ENCODE results near the gene GASK1A. TPM values are rescaled to one million over a fixed set of nuclear protein-coding genes. Genes with fewer than 3 reads are reported as not detected.
"Not testable (repeated sequence)": the region's sequence is repeated elsewhere in the genome, so short reads cannot be mapped to it uniquely, and the experiment has no call there.

Gene GASK1A
- polyA plus RNA-seq, 2 donors: 0.71 to 1.1 TPM

- WGBS, 2 donors: 63 to 72% methylated on average over 5 of the region's 5 CpGs
- Histone ChIP-seq H3K4me3 (ENCODE audit: low read depth in 1 of 2, low read length in 2 of 2) (no peak overlapping the region), H3K27me3 (ENCODE audit: control insufficient read depth in 1 of 2, insufficient read depth in 2 of 2, low read length in 2 of 2) (no peaks in the 10 kb centered on the region), H3K9me3 (ENCODE audit: control insufficient read depth in 2 of 2, insufficient read depth in 1 of 2, low read depth in 1 of 2, low read length in 1 of 2) (no peaks in the 10 kb centered on the region), H3K36me3 (ENCODE audit: control insufficient read depth in 2 of 2, insufficient read depth in 2 of 2, low read length in 1 of 2) (no peaks in the 10 kb centered on the region), H3K4me1 (ENCODE audit: control insufficient read depth in 2 of 2, insufficient read depth in 2 of 2, low read length in 1 of 2) (no peaks in the 10 kb centered on the region), H3K27ac (ENCODE audit: low read depth in 2 of 2, low read length in 1 of 2) (no peak overlapping the region)
These were observed 18.8 kb upstream of the GASK1A start for GRCh38 chr3:42960282-42960681.

GRCh38 chr3:42960786-42961185 lies 18.3 kb upstream of the GASK1A start:
- Histone ChIP-seq H3K4me3 (ENCODE audit: low read depth in 1 of 2, low read length in 2 of 2) (no peak overlapping the region), H3K27ac (ENCODE audit: low read depth in 2 of 2, low read length in 1 of 2) (no peak overlapping the region), H3K9me3 (ENCODE audit: control insufficient read depth in 2 of 2, insufficient read depth in 1 of 2, low read depth in 1 of 2, low read length in 1 of 2) (no peaks in the 10 kb centered on the region), H3K36me3 (ENCODE audit: control insufficient read depth in 2 of 2, insufficient read depth in 2 of 2, low read length in 1 of 2) (no peaks in the 10 kb centered on the region), H3K4me1 (ENCODE audit: control insufficient read depth in 2 of 2, insufficient read depth in 2 of 2, low read length in 1 of 2) (no peaks in the 10 kb centered on the region), H3K27me3 (ENCODE audit: control insufficient read depth in 1 of 2, insufficient read depth in 2 of 2, low read length in 2 of 2) (no peaks in the 10 kb centered on the region)
- 91 to 96% methylated on average over 1 of the region's 1 CpG for WGBS, 2 donors

DNA sequence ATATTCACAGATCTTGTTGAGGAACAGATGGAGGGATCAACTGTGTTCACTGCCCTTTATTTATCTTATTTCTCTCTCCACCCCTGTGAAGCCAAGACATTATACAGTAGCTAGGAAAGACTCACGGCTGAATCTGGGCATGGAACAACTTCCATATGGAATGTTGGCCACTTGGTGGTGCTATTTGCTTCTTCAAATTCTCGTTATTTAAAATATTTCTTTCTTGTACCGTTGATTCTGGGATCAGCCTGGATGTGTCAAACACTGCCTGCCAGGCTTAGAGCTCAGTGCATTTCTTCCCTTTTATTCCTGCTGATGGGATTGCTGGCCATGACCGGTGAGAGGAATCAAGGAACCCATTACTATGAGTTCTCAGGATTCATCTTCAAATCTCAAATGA lies 17.5 kb upstream of the GASK1A start:
- WGBS, 2 donors: 2 to 3% methylated on average over 4 of the region's 4 CpGs
- Histone ChIP-seq H3K4me1 (ENCODE audit: control insufficient read depth in 2 of 2, insufficient read depth in 2 of 2, low read length in 1 of 2) (no peaks in the 10 kb centered on the region), H3K36me3 (ENCODE audit: control insufficient read depth in 2 of 2, insufficient read depth in 2 of 2, low read length in 1 of 2) (no peaks in the 10 kb centered on the region), H3K27me3 (ENCODE audit: control insufficient read depth in 1 of 2, insufficient read depth in 2 of 2, low read length in 2 of 2) (no peaks in the 10 kb centered on the region), H3K9me3 (ENCODE audit: control insufficient read depth in 2 of 2, insufficient read depth in 1 of 2, low read depth in 1 of 2, low read length in 1 of 2) (no peaks in the 10 kb centered on the region), H3K27ac (ENCODE audit: low read depth in 2 of 2, low read length in 1 of 2) (no peak overlapping the region), H3K4me3 (ENCODE audit: low read depth in 1 of 2, low read length in 2 of 2) (no peak overlapping the region)

DNA sequence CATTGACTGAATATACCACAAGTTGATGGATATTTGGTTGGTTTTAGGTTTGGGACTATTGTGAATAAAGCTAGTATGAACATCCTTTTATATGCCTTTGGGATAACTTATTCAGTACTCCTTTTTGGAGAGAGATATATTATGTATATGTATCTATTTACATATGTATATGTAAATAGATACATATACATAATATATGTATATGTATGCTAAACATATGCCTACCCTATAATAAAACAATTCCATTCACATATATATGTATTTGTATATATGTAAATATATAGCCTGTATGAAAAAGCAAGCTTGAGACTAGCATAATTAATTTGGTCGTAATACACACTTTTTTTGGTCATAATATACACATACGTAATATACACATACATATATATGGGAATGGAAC lies 15.8 kb upstream of the GASK1A start:
- Histone ChIP-seq H3K27me3 (ENCODE audit: control insufficient read depth in 1 of 2, insufficient read depth in 2 of 2, low read length in 2 of 2) (no peaks in the 10 kb centered on the region), H3K27ac (ENCODE audit: low read depth in 2 of 2, low read length in 1 of 2) (no peak overlapping the region), H3K4me1 (ENCODE audit: control insufficient read depth in 2 of 2, insufficient read depth in 2 of 2, low read length in 1 of 2) (no peaks in the 10 kb centered on the region), H3K4me3 (ENCODE audit: low read depth in 1 of 2, low read length in 2 of 2) (no peak overlapping the region), H3K9me3 (ENCODE audit: control insufficient read depth in 2 of 2, insufficient read depth in 1 of 2, low read depth in 1 of 2, low read length in 1 of 2) (no peaks in the 10 kb centered on the region), H3K36me3 (ENCODE audit: control insufficient read depth in 2 of 2, insufficient read depth in 2 of 2, low read length in 1 of 2) (no peaks in the 10 kb centered on the region)
- WGBS, 2 donors: 71 to 77% methylated on average over 2 of the region's 2 CpGs

DNA sequence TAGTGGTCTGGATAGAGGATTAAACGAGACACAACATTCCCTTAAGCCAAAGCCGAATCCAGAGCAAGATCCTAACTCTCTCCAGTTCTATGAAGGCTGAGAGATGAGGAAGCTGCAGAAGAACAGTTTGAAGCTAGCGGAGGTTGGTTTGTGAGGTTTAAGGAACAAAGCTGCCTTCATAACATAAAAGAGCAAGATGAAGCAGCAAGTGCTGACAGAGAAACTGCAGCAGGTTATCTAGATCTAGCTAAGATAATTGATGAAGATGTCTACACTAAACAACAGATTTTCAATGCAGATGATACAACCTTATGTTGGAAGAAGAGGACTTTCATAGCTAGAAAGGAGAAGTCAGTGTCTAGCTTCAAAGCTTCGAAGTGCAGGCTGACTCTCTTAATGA lies 14.8 kb upstream of the GASK1A start:
- Histone ChIP-seq H3K36me3 (ENCODE audit: control insufficient read depth in 2 of 2, insufficient read depth in 2 of 2, low read length in 1 of 2) (no peaks in the 10 kb centered on the region), H3K4me3 (ENCODE audit: low read depth in 1 of 2, low read length in 2 of 2) (no peak overlapping the region), H3K4me1 (ENCODE audit: control insufficient read depth in 2 of 2, insufficient read depth in 2 of 2, low read length in 1 of 2) (no peaks in the 10 kb centered on the region), H3K27ac (ENCODE audit: low read depth in 2 of 2, low read length in 1 of 2) (no peak overlapping the region), H3K27me3 (ENCODE audit: control insufficient read depth in 1 of 2, insufficient read depth in 2 of 2, low read length in 2 of 2) (no peaks in the 10 kb centered on the region), H3K9me3 (ENCODE audit: control insufficient read depth in 2 of 2, insufficient read depth in 1 of 2, low read depth in 1 of 2, low read length in 1 of 2) (no peaks in the 10 kb centered on the region)
- WGBS, 2 donors: 82 to 87% methylated on average over 4 of the region's 4 CpGs

DNA sequence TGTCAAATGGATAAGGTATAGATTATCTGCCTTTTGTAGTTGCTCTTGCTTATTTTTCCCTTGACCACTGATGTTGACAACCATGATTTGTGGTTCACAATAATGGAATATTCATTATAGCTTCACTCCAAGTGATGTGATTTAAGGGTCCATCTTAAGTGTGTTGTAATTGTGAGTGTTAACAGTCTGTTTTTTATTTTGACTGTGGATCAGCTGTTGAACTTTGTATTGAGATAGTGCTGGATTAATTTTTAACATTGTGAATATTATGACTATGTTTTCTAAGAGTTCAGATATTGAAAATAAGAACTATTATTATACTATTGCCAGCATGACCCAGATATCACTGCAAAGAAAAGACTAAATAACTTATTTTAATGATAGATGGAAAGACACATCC lies 8.6 kb upstream of the GASK1A start:
- Histone ChIP-seq H3K27ac (ENCODE audit: low read depth in 2 of 2, low read length in 1 of 2) (no peak overlapping the region), H3K36me3 (ENCODE audit: control insufficient read depth in 2 of 2, insufficient read depth in 2 of 2, low read length in 1 of 2) (no peaks in the 10 kb centered on the region), H3K4me1 (ENCODE audit: control insufficient read depth in 2 of 2, insufficient read depth in 2 of 2, low read length in 1 of 2) (no peaks in the 10 kb centered on the region), H3K4me3 (ENCODE audit: low read depth in 1 of 2, low read length in 2 of 2) (no peak overlapping the region), H3K27me3 (ENCODE audit: control insufficient read depth in 1 of 2, insufficient read depth in 2 of 2, low read length in 2 of 2) (no peaks in the 10 kb centered on the region), H3K9me3 (ENCODE audit: control insufficient read depth in 2 of 2, insufficient read depth in 1 of 2, low read depth in 1 of 2, low read length in 1 of 2) (peaks cover 5 to 6% of the 10 kb centered on the region in 2 donors)

GRCh38 chr3:42970976-42971772 lies 7.9 kb upstream of the GASK1A start:
- WGBS, 2 donors: 74 to 92% methylated on average over 3 of the region's 3 CpGs
- Histone ChIP-seq H3K27me3 (ENCODE audit: control insufficient read depth in 1 of 2, insufficient read depth in 2 of 2, low read length in 2 of 2) (no peaks in the 10 kb centered on the region), H3K9me3 (ENCODE audit: control insufficient read depth in 2 of 2, insufficient read depth in 1 of 2, low read depth in 1 of 2, low read length in 1 of 2) (peaks cover 5 to 6% of the 10 kb centered on the region in 2 donors), H3K4me3 (ENCODE audit: low read depth in 1 of 2, low read length in 2 of 2) (no peak overlapping the region), H3K36me3 (ENCODE audit: control insufficient read depth in 2 of 2, insufficient read depth in 2 of 2, low read length in 1 of 2) (no peaks in the 10 kb centered on the region), H3K4me1 (ENCODE audit: control insufficient read depth in 2 of 2, insufficient read depth in 2 of 2, low read length in 1 of 2) (no peaks in the 10 kb centered on the region), H3K27ac (ENCODE audit: low read depth in 2 of 2, low read length in 1 of 2) (no peak overlapping the region)

GRCh38 chr3:42974906-42975305 lies 4.2 kb upstream of the GASK1A start:
- H3K4me1 ChIP-seq (ENCODE audit: control insufficient read depth in 2 of 2, insufficient read depth in 2 of 2, low read length in 1 of 2); H3K4me3 ChIP-seq (ENCODE audit: low read depth in 1 of 2, low read length in 2 of 2); H3K36me3 ChIP-seq (ENCODE audit: control insufficient read depth in 2 of 2, insufficient read depth in 2 of 2, low read length in 1 of 2); H3K27ac ChIP-seq (ENCODE audit: low read depth in 2 of 2, low read length in 1 of 2); H3K27me3 ChIP-seq (ENCODE audit: control insufficient read depth in 1 of 2, insufficient read depth in 2 of 2, low read length in 2 of 2); H3K9me3 ChIP-seq (ENCODE audit: control insufficient read depth in 2 of 2, insufficient read depth in 1 of 2, low read depth in 1 of 2, low read length in 1 of 2): not testable (repeated sequence)
- 90 to 91% methylated on average over 3 of the region's 3 CpGs for WGBS, 2 donors

GRCh38 chr3:42975456-42975855 lies 3.7 kb upstream of the GASK1A start:
- WGBS, 2 donors: 83% methylated on average over 2 of the region's 2 CpGs
- H3K4me1 ChIP-seq (ENCODE audit: control insufficient read depth in 2 of 2, insufficient read depth in 2 of 2, low read length in 1 of 2): peaks cover 0 to 2% of the 10 kb centered on the region in 2 donors
- H3K9me3 ChIP-seq (ENCODE audit: control insufficient read depth in 2 of 2, insufficient read depth in 1 of 2, low read depth in 1 of 2, low read length in 1 of 2): peaks cover 5 to 6% of the 10 kb centered on the region in 2 donors
- no peaks in the 10 kb centered on the region for H3K36me3 ChIP-seq (ENCODE audit: control insufficient read depth in 2 of 2, insufficient read depth in 2 of 2, low read length in 1 of 2)
- H3K27me3 ChIP-seq (ENCODE audit: control insufficient read depth in 1 of 2, insufficient read depth in 2 of 2, low read length in 2 of 2): no peaks in the 10 kb centered on the region
- H3K27ac ChIP-seq (ENCODE audit: low read depth in 2 of 2, low read length in 1 of 2): no peak overlapping the region
- no peak overlapping the region for H3K4me3 ChIP-seq (ENCODE audit: low read depth in 1 of 2, low read length in 2 of 2)

- Histone ChIP-seq H3K4me3 (ENCODE audit: low read depth in 1 of 2, low read length in 2 of 2) (no peak overlapping the region), H3K27me3 (ENCODE audit: control insufficient read depth in 1 of 2, insufficient read depth in 2 of 2, low read length in 2 of 2) (no peaks in the 10 kb centered on the region), H3K36me3 (ENCODE audit: control insufficient read depth in 2 of 2, insufficient read depth in 2 of 2, low read length in 1 of 2) (no peaks in the 10 kb centered on the region), H3K27ac (ENCODE audit: low read depth in 2 of 2, low read length in 1 of 2) (no peak overlapping the region), H3K4me1 (ENCODE audit: control insufficient read depth in 2 of 2, insufficient read depth in 2 of 2, low read length in 1 of 2) (peaks cover 0 to 2% of the 10 kb centered on the region in 2 donors), H3K9me3 (ENCODE audit: control insufficient read depth in 2 of 2, insufficient read depth in 1 of 2, low read depth in 1 of 2, low read length in 1 of 2) (peaks cover 5 to 6% of the 10 kb centered on the region in 2 donors)
- 87 to 94% methylated on average over 5 of the region's 5 CpGs for WGBS, 2 donors
These were observed 3.2 kb upstream of the GASK1A start for GRCh38 chr3:42975955-42976354.
